ENCODE data around the gene NRSN2.

DNA sequence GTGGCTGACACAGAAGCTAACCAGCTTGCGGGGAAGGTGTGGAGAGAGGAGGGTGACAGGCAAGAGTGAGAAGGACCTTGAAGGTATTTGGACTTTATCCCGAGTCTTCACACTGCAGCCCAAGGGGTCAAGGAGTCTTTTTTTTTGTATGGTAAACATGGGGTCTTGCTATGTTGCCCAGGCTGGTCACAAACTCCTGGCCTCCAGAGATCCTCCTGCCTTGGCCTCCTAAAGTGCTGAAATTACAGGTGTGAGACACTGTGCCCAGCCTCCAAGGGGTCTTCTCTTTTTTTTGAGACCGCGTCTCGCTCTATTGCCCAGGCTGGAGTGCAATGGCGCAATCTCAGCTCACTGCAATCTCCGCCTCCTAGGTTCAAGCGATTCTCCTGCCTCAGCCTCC, 12.3 kb upstream of the NRSN2 start:
- no peak for TF ChIP-seq CTCF (IDR thresholded peaks at IDR 0.05)
- no peak for TF ChIP-seq ZFX (IDR thresholded peaks at IDR 0.05; ENCODE audit: borderline replicate concordance)

Measured in 22Rv1 (cell line).